HK-2 (cell line): ENCODE data around the gene NUAK2.

ENCODE experiments used
- DNase-seq: peaks from one replicate; pipeline ENCODE4 v3.0.0-alpha.2; 2018; ENCODE audit not compliant: unreplicated experiment

The NUAK2 gene

GRCh38 chr1:205346956-205347574, 25.5 kb upstream of the NUAK2 start:
- DNase-seq = peak; percentile 68

GRCh38 chr1:205345761-205346160, 24.2 kb upstream of the NUAK2 start:
- no peak for DNase-seq

GRCh38 chr1:205344066-205344928, 22.8 kb upstream of the NUAK2 start:
- no peak for DNase-seq

DNA sequence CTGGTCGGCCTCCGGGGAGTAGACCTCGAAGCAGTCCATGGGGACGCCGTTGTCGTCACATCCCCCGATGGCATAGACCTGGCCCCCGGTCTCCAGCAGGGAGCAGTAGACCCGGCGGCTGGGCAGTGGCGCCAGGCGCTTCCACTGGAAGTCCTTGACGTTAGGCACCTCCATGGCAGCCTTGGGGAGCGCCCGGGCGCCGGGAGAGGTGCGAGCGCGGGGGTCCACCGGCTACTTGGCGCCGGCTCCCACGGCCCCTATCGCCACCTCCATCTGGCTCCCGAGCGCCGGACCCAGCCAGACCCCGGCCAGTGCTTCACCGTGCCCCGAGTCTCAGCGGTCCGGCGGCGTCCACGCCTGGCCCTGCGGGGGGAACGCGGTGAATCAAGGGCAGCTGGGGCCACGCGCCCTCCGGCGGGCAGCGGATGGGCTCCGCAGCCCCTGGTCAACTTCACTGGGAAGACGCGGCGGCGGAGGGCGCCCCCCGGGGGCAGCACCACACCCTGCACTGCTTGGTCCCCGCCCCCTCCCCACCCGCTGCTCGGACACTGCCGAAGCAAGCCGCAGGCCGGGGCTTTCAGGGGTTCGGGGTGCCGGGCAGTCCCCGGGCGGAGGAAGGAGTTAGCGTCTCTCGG, 22.0 kb upstream of the NUAK2 start:
- no peak for DNase-seq

- no peak for DNase-seq
Observed at GRCh38 chr1:205342986-205343385, 21.4 kb upstream of the NUAK2 start.

GRCh38 chr1:205340676-205341075, 19.1 kb upstream of the NUAK2 start:
- no peak for DNase-seq

- DNase-seq = no peak
Observed at GRCh38 chr1:205339717-205340116, 18.2 kb upstream of the NUAK2 start.

- no peak for DNase-seq
Observed at GRCh38 chr1:205339197-205339702, 17.7 kb upstream of the NUAK2 start.

GRCh38 chr1:205338011-205338410, 16.5 kb upstream of the NUAK2 start:
- no peak for DNase-seq

- no peak for DNase-seq
Observed at GRCh38 chr1:205337481-205337880, 15.9 kb upstream of the NUAK2 start.

DNA sequence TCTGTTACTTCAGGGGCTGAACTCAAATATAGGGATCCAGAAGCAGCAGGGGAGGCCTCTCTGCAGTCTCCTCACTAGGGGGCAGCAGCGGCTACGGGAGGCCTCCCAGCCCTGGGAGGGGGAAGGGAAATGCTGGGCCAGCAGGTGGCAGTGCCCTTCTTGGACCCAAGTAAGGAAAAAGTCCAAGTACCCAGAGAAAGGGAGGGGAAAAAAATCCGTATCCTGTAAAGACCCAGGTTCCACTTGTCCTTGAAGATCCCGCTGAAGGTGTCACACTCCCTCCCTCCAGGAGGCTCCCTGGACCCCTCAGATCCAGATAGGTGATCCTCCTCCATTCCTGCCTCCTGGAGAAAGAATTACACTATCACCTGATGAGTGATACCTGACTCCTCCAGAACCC, 14.1 kb upstream of the NUAK2 start:
- DNase-seq = peak; percentile 80

DNA sequence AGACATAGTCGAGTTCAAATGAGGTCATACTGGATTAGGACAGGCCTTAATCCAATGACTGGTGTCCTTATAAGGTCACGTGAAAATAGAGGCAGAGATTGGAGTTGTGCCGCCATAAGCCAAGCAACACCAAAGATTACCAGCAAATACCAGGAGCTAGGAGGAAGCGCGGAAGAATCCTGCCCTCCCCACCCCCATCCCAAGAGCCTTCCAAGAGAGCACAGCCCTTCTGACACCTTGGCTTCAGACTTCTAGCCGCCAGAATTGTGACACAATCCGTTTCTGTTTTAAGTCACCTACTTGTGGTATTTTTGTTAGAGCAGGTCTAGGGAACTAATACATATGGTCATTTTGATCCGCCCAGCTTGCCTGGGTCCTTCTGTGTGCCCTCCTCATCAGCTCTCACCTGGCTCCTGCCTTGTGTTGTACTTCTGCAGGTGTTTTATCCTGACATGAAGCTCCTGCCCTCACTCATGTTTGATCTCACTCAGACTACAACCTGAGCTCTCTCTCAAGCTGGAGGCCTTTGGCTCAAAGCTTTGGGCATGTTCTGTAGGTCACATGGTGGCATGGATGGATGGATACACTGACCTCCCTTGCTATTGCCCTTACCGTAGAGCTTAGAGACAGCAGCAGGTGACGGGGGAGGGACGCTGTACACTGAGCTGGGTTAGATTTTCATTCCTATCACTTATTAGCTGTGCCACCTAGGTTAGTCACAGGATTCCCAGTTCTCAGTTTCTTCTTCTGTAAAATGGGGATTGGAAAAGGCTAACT, 10.7 kb upstream of the NUAK2 start:
- DNase-seq = no peak

DNA sequence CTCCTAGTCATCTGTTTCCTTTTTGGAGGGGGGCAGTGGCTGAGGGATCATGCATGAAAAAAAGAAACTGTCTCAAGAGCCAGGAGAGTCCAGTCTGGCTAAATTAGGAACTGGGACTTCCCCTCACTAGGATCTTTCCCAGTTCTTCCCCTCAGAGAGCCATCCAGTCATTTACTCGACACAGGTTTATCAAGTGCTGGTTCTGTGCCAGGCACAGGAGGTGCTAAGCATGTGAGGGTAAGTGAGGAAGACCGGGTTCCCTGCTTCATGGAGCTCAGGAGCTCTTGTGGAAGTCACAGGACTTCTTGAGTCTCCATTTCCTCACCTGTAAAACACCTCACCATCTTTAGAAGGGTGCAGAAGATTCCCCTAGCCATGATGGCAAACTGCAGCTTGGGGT, 8.6 kb upstream of the NUAK2 start:
- no peak for DNase-seq

- DNase-seq = no peak
Observed at GRCh38 chr1:205329719-205330118, 8.2 kb upstream of the NUAK2 start.

GRCh38 chr1:205328476-205328875, 6.9 kb upstream of the NUAK2 start:
- no peak for DNase-seq

DNA sequence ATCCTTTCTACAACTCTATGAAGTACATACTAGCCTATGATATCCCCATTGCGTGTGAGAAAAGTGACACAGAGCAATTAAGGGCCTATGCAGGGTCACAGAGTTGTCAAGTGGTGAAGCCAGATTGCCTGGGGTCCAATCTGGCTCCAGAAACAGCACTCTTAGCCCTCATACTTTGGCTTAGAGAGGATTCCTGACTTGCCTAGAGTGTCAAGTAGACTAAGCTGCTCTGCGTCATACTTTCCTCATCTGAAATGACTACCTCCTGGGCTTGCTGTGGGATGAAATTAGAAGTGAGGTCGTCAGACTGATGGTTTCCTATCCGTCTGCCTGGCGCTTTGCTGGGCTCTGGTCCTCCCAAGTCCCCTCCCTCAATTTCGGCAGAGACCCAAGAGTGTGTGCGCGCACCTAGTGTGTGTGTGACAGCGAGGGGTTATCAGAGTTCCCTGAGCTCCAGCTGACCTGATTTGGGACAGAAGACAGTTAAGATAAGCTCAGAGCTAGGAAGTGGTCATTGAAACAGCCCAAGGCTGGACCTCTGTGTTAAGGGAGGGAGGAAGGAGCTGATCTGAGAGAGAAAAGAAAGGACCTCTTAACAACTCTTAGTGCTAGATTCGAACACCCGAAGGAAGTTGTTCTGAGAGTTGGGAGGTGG, 5.4 kb upstream of the NUAK2 start:
- DNase-seq = no peak

- DNase-seq = peak; percentile 81
Observed at GRCh38 chr1:205325334-205325884, 3.9 kb upstream of the NUAK2 start.

- DNase-seq = peak; percentile 89
Observed at GRCh38 chr1:205324781-205325180, 3.2 kb upstream of the NUAK2 start.

DNA sequence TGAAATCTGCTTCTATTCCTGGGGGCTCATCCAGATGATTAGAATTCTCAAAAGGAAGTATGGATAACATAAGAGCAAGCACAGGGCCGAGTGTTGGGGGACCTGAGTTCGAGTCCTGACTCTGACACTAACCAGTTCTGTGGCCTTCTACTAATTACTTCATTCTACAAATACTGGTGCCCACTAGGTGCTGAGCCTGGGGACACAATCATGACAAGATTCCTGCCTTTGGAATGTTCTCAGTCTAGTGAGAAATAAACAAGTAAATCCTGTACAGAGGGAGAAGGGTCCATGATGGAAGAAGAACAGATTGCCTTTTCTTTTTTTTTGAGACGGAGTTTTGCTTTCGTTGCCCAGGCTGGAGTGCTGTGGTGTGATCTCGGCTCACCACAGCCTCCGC, 2.2 kb upstream of the NUAK2 start:
- DNase-seq = no peak

- DNase-seq = no peak
Observed at GRCh38 chr1:205321959-205322283, 376 bp upstream of the NUAK2 start.
